Caki2 (cell line): ENCODE measurements around the gene KCND3. TPM values are rescaled to one million over a fixed set of nuclear protein-coding genes. Genes with fewer than 3 reads are reported as not detected.

Experiments
- DNase-seq: peaks from one replicate; pipeline ENCODE4 v3.0.0-alpha.2; 2015; ENCODE audit warnings: low read depth
- in situ Hi-C: cut with HindIII; loops from 2 replicates; pipeline ENCODE4 v1.10.0; 2016; ENCODE audit warnings: low sequenced_read_pairs, low pct_unique_long_range_greater_than_20kb, mixed read lengths
- total RNA-seq: library from RNA; depleted of rRNA; stranded (reverse); fragments of >200 nt; shearing (Covaris generic); gene quantifications from 2 replicates; pipeline ENCODE4 v1.2.3, GENCODE V29; 2014; ENCODE audit warnings: low replicate concordance

The KCND3 gene
- total RNA-seq, 1 experiment from 2014 or later, result not detected

GRCh38 chr1:111875640-111876039 lies 113.8 kb downstream of the KCND3 start:
- in situ Hi-C loops, result no loop called here
- DNase-seq, result no peak

GRCh38 chr1:111873460-111874030 lies 115.9 kb downstream of the KCND3 start:
- DNase-seq, result no peak
- in situ Hi-C loops, result no loop called here

GRCh38 chr1:111870181-111870580 lies 119.3 kb downstream of the KCND3 start:
- in situ Hi-C loops, result no loop called here
- no peak for DNase-seq

- in situ Hi-C loops, result no loop called here
- no peak for DNase-seq
Measured at GRCh38 chr1:111867868-111868440, 121.5 kb downstream of the KCND3 start.

- in situ Hi-C loops, result no loop called here
- DNase-seq, result peak; percentile 0
Measured at GRCh38 chr1:111864862-111865261, 124.6 kb downstream of the KCND3 start.

GRCh38 chr1:111863401-111863800 lies 126.1 kb downstream of the KCND3 start:
- in situ Hi-C loops, result no loop called here
- DNase-seq, result no peak

DNA sequence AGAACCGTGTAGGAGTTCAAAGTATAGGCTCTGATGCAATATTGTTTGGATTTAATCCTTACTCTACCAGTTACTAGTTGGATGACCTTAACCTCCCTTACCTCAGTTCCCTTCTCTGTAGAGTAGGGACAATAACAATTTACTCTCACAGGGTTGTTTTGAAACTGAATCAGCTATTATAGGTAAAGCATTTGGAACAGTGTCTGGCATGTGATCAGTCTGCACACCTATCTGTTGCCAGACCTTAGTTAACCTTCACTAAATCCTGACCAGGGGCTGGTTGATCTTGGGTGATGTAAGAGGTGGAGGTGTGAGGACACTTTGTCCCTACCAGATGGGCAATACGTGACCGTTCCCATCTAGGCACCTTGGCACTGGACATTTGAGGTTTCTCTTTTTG lies 126.9 kb downstream of the KCND3 start:
- in situ Hi-C loops, result no loop called here
- DNase-seq, result no peak

GRCh38 chr1:111861523-111861922 lies 127.9 kb downstream of the KCND3 start:
- in situ Hi-C loops, result no loop called here
- DNase-seq, result no peak

- no peak for DNase-seq
- in situ Hi-C loops, result no loop called here
Measured at GRCh38 chr1:111857194-111857651, 132.2 kb downstream of the KCND3 start.

DNA sequence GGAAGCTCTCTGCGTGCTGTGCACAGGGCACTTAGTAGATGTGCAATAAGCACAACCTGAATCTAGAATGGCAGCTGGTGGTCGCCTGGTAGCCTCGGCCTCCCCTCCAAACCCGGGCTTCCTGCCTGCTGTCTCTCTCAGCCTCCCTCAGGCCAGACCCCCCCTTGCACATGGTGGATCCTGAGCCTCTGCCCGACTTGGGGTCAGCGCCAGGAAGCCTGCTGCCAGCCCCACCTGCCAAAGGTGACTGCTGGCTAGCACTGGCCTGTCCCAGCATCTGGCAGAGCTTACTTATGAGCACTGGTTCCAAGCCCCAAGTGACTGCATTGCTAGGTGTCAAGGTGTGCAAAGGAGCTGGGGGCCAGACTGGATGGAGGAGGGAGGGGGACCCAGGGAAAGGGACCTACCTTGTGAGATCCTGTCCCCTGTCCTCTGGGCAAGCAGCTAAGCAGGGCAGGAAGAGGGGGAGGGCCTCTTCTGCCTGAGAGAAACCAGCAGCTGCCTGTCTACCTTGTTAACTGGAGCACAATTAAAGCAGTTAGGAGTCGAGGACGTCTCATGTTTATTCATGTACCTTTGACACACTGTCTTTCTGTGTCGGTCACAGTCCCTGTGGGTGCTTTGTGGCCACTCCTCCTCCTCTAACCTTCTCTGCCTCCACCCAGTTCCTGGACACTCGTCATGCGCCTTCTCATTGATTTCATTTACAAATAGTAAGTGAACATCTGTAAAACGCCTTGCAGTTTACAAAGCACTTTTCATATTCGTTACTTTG lies 132.9 kb downstream of the KCND3 start:
- no peak for DNase-seq
- in situ Hi-C loops, result no loop called here

DNA sequence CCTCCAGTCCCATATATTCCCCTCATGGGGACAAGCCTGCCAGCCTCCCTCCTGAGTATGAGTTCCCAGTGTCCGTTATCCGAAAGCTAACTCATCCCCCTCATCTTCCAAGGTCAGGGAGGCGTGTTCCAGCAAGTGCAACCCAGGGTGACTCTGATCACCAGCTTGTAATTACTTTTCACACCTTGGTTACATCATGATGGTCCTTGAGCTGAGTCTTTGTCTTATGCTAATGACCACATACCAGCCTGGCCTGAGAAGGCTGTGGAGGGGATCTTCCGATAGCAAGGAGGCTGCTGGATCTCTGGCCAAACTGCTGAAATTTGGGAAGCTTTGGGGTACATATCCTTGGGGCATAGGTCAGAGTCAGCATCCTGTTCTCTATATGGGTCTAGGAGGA lies 134.2 kb downstream of the KCND3 start:
- no peak for DNase-seq
- in situ Hi-C loops, result no loop called here

GRCh38 chr1:111852261-111852721 lies 137.2 kb downstream of the KCND3 start:
- no peak for DNase-seq
- in situ Hi-C loops, result no loop called here

DNA sequence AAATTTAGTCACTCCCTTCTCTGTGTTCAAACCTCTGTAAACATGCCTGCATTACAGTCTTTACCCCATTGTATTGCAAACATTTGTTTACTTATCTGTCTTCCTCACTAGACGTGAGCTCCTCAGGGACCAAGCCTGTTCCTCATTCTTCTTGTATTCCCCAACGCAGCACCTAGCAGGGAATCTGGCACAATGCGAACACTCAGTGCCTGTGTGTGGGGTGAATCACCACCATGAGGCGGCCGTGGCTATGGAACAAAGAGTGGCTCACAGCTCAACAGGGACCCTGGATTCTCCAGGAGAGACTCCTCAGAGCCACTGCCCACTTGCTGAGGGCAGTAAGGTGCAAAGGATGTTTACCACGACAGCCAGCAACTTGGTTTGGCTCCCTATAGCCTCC lies 137.9 kb downstream of the KCND3 start:
- in situ Hi-C loops, result no loop called here
- DNase-seq, result no peak

DNA sequence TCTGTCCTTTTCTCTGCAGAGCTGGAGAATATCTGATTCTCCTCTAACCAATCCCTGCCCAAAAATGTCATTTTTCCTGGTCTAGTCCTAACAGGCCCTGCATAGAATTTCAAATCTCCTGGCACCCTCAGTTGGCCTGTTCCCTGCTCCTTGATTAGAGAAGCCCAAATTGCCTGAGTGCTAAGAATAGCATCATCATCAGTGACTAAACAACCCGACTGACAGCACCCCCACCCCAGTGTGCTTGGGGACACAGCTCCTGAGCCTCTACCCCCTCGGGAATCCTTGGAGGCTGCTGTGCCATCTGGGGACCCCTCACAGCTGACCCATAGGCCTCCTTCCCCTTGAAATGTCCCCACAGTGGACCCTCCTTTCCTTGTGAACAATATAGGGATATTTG lies 139.4 kb downstream of the KCND3 start:
- DNase-seq, result no peak
- in situ Hi-C loops, result no loop called here

GRCh38 chr1:111848852-111849545 lies 140.5 kb downstream of the KCND3 start:
- in situ Hi-C loops, result no loop called here
- DNase-seq, result no peak

DNA sequence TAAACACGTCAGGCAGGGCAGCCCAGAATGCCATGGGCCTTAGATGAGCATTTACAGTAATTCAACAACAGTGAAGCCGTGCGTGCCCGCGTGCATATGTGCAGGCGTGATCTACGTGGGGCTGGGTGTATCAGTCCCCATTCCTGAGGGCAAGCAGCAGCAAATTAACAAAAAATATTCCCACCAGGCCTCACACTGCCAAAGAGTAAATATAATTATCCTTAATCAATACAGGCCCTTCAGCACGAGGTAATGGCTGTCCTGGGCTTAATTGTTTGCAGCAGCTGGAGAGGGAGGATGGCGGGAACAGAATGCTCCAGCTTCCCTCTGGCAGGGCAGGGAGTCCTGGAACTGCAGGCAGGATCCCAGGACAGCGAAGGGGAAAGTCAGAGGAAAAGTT lies 142.0 kb downstream of the KCND3 start:
- in situ Hi-C loops, result no loop called here
- DNase-seq, result no peak

- in situ Hi-C loops, result no loop called here
- DNase-seq, result no peak
Measured at GRCh38 chr1:111846842-111847241, 142.6 kb downstream of the KCND3 start.

GRCh38 chr1:111843177-111843576 lies 146.3 kb downstream of the KCND3 start:
- DNase-seq, result no peak
- in situ Hi-C loops, result no loop called here

DNA sequence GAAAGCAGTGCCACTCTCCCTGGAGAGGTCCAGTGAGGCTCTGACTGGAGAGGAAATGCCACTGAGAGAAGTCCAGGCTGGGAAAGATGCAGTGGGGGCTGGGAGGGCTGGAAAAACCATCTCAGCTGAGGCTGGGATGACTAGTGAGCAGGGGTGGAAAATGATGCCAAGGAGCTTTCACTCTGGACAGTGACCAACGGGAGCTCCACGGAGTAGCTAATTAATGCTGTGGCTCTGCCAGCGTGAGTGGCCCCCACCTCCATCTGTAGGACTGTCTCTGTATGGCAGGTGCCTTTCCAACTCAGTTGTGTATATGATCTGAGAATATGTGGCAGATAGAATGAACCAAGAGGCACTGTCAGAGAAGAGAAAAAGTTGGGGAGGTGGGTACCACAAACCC lies 147.1 kb downstream of the KCND3 start:
- no peak for DNase-seq
- in situ Hi-C loops, result no loop called here
